Measurements from ENCODE around the gene BCLAF3. TPM values are rescaled to one million over a fixed set of nuclear protein-coding genes. Genes with fewer than 3 reads are reported as not detected.

The BCLAF3 gene
- total RNA-seq, 1 experiment from 2014 or later = 8.1 TPM

GRCh38 chrX:19966056-19966455 lies 24.8 kb downstream of the BCLAF3 start:
- ChIA-PET CTCF (no interaction called here), POLR2A (no interaction called here)
- peaks cover 16% of the 10 kb centered on the region for H3K36me3 Mint-ChIP-seq
- H3K27me3 Mint-ChIP-seq (ENCODE audit: low read depth) = no peaks in the 10 kb centered on the region
- H3K27ac Mint-ChIP-seq = no peak overlapping the region
- TF ChIP-seq E2F5 (CRISPR knock-in tag; IDR thresholded peaks at IDR 0.05) = no peak
- no peak for TF ChIP-seq NFATC4 (CRISPR knock-in tag; IDR thresholded peaks at IDR 0.05)
- TF ChIP-seq GABPB1 (CRISPR knock-in tag; IDR thresholded peaks at IDR 0.05) = no peak
- no peak for TF ChIP-seq TEAD4 (CRISPR knock-in tag; IDR thresholded peaks at IDR 0.05)
- TF ChIP-seq PRDM15 (CRISPR knock-in tag; IDR thresholded peaks at IDR 0.05) = no peak
- no peak for TF ChIP-seq ZNF219 (CRISPR knock-in tag; IDR thresholded peaks at IDR 0.05; ENCODE audit: borderline replicate concordance)
- no peak for TF ChIP-seq CTCF (IDR thresholded peaks at IDR 0.05)
- ATAC-seq (no peak), DNase-seq (ENCODE audit: low spot score) (no peak)
- no peak overlapping the region for H3K4me3 Mint-ChIP-seq
- H3K9me3 Mint-ChIP-seq = no peaks in the 10 kb centered on the region
- H3K4me1 Mint-ChIP-seq = peaks cover under 1% of the 10 kb centered on the region

GRCh38 chrX:19964017-19964710 lies 26.7 kb downstream of the BCLAF3 start:
- Mint-ChIP-seq H3K27ac (no peak overlapping the region), H3K9me3 (no peaks in the 10 kb centered on the region), H3K36me3 (peaks cover 16% of the 10 kb centered on the region), H3K4me1 (peaks cover 6% of the 10 kb centered on the region), H3K4me3 (no peak overlapping the region), H3K27me3 (ENCODE audit: low read depth) (no peaks in the 10 kb centered on the region)
- DNase-seq (ENCODE audit: low spot score) = no peak
- no peak for ATAC-seq
- POLR2A ChIA-PET = no interaction called here
- CTCF ChIA-PET = no interaction called here
- TF ChIP-seq FOXP4 (CRISPR knock-in tag; IDR thresholded peaks at IDR 0.05) (no peak), IRF1 (CRISPR knock-in tag; IDR thresholded peaks at IDR 0.05) (no peak)

- POLR2A ChIA-PET = no interaction called here
- CTCF ChIA-PET = no interaction called here
- ATAC-seq = no peak
- no peak for DNase-seq (ENCODE audit: low spot score)
- H3K36me3 Mint-ChIP-seq = peaks cover 7% of the 10 kb centered on the region
- no peaks in the 10 kb centered on the region for H3K9me3 Mint-ChIP-seq
- H3K4me3 Mint-ChIP-seq = no peak overlapping the region
- peaks cover 6% of the 10 kb centered on the region for H3K4me1 Mint-ChIP-seq
- no peaks in the 10 kb centered on the region for H3K27me3 Mint-ChIP-seq (ENCODE audit: low read depth)
- no peak overlapping the region for H3K27ac Mint-ChIP-seq
- TF ChIP-seq TEAD4 (CRISPR knock-in tag; IDR thresholded peaks at IDR 0.05) = no peak
- TF ChIP-seq NR1H2 (CRISPR knock-in tag; IDR thresholded peaks at IDR 0.05) = no peak
- TF ChIP-seq ZBTB43 (CRISPR knock-in tag; IDR thresholded peaks at IDR 0.05) = no peak
- no peak for TF ChIP-seq FOXP4 (CRISPR knock-in tag; IDR thresholded peaks at IDR 0.05)
- no peak for TF ChIP-seq EMX1 (CRISPR knock-in tag; IDR thresholded peaks at IDR 0.05)
- TF ChIP-seq ZNF425 (CRISPR knock-in tag; conservative IDR thresholded peaks at IDR 0.05) = no peak
- TF ChIP-seq HMGXB4 (CRISPR knock-in tag; IDR thresholded peaks at IDR 0.05) = no peak
These were observed 29.9 kb downstream of the BCLAF3 start for GRCh38 chrX:19960913-19961312.

Data from WTC11 (cell line).